Parathyroid adenoma (tissue), 2 donors: Measurements from ENCODE around the gene P2RX3.
A peak's percentile ranks its signal among the peaks of the same experiment; 100 is the strongest.

ENCODE experiments used
- H2AFZ ChIP-seq: fragments of 300-600 bp; sonication (generic); one replicate; pipeline ENCODE4 v1.7.0; 2017; ENCODE audit warnings: antibody characterized with exemption, mild to moderate bottlenecking
- H3K27ac ChIP-seq: fragments of 300-600 bp; sonication (generic); one replicate; pipeline ENCODE4 v1.7.0; 2017
- H3K27me3 ChIP-seq: fragments of 300-600 bp; sonication (generic); one replicate; pipeline ENCODE4 v1.7.0; 2017; ENCODE audit warnings: low read length; ENCODE audit not compliant: control insufficient read depth, insufficient read depth
- H3K36me3 ChIP-seq: fragments of 300-600 bp; sonication (generic); one replicate; pipeline ENCODE4 v1.7.0; 2017; ENCODE audit warnings: low read length; ENCODE audit not compliant: control insufficient read depth, insufficient read depth
- H3K4me1 ChIP-seq: fragments of 300-600 bp; sonication (generic); one replicate; pipeline ENCODE4 v1.7.0; 2017; ENCODE audit warnings: control low read depth
- H3K4me2 ChIP-seq: fragments of 300-600 bp; sonication (generic); one replicate; pipeline ENCODE4 v1.7.0; 2017; ENCODE audit warnings: low read length
- H3K4me3 ChIP-seq: fragments of 300-600 bp; sonication (generic); one replicate; pipeline ENCODE4 v1.7.0; 2017; ENCODE audit warnings: low read depth, low read length
- H3K79me2 ChIP-seq: fragments of 300-600 bp; sonication (generic); one replicate; pipeline ENCODE4 v1.7.0; 2017; ENCODE audit warnings: control low read depth
- H3K9ac ChIP-seq: fragments of 300-600 bp; sonication (generic); one replicate; pipeline ENCODE4 v1.7.0; 2017; ENCODE audit warnings: mild to moderate bottlenecking
- H3K9me3 ChIP-seq: fragments of 300-600 bp; sonication (generic); one replicate; pipeline ENCODE4 v1.7.0; 2017; ENCODE audit warnings: low read length; ENCODE audit not compliant: control insufficient read depth
- CTCF ChIP-seq: fragments of 300-600 bp; sonication (generic); IDR thresholded peaks from one replicate; pipeline ENCODE4 v1.7.0; 2017; ENCODE audit warnings: antibody characterized with exemption, mild to moderate bottlenecking
- donor health status: primary hyperparathyroidism.

Gene P2RX3

GRCh38 chr11:57347336-57347735 is 9.2 kb downstream of the P2RX3 start:
- Histone ChIP-seq H3K9me3 (no peaks in the 10 kb centered on the region), H2AFZ (no peak overlapping the region), H3K79me2 (no peaks in the 10 kb centered on the region), H3K36me3 (no peaks in the 10 kb centered on the region), H3K4me1 (no peaks in the 10 kb centered on the region), H3K4me2 (no peak overlapping the region), H3K27ac (no peak overlapping the region), H3K4me3 (no peak overlapping the region), H3K27me3 (no peaks in the 10 kb centered on the region), H3K9ac (no peak overlapping the region)
- TF ChIP-seq CTCF: no peak

DNA sequence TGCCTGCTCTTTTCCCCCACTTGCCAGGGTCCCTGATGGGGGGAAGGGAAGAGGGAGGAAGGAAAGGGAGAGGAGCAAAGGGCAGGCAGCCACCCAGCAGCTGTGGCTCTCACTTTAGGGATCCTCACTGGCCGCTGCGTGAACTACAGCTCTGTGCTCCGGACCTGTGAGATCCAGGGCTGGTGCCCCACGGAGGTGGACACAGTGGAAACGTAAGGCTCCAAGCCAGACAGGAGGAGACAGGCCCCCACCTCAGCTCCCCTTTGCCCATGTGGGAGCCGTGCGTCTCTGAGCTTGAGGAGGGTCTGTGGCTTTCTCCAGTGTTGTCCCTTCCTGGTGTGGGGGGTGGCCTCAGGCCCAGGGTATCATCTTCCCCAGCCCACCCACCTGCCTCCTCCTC is 9.9 kb downstream of the P2RX3 start:
- H3K9me3 ChIP-seq: no peaks in the 10 kb centered on the region
- no peak overlapping the region for H3K9ac ChIP-seq
- H3K79me2 ChIP-seq: no peaks in the 10 kb centered on the region
- no peaks in the 10 kb centered on the region for H3K27me3 ChIP-seq
- H3K36me3 ChIP-seq: no peaks in the 10 kb centered on the region
- no peak overlapping the region for H3K27ac ChIP-seq
- no peak overlapping the region for H2AFZ ChIP-seq
- no peak for TF ChIP-seq CTCF
- no peaks in the 10 kb centered on the region for H3K4me1 ChIP-seq
- no peak overlapping the region for H3K4me3 ChIP-seq
- no peak overlapping the region for H3K4me2 ChIP-seq

DNA sequence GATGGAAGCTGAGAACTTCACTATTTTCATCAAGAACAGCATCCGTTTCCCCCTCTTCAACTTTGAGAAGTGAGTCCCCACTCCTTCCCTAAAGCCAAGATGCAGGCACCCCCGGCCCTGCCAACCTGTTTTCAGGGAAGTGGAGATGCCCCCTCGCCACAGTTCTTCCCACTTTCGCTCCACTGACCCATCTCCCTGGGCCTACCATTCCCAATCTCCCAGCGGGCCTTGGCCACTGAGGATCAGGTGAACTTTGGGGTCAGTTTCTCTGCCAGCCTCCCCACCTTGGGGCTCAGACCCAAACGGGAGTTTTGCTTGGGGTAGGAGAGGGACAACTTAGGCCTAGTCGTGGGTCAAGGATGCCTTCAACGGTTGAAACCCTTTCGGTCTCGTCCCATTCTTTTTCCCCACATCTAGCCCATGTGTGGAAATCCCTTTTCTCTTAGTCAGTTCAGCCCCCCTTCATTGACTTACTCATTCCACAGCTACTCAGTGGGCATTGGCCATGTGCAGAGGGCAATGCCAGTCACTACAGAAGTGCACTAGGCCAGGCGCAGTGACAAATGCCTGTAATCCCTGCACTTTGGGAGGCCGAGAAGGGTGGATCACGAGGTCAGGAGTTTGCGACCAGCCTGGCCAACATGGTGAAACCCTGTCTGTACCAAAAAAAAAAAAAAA is 10.6 kb downstream of the P2RX3 start:
- H3K4me3 ChIP-seq: no peak overlapping the region
- no peaks in the 10 kb centered on the region for H3K79me2 ChIP-seq
- no peak overlapping the region for H3K27ac ChIP-seq
- H3K9me3 ChIP-seq: no peaks in the 10 kb centered on the region
- H3K36me3 ChIP-seq: no peaks in the 10 kb centered on the region
- H2AFZ ChIP-seq: no peak overlapping the region
- no peak overlapping the region for H3K4me2 ChIP-seq
- no peaks in the 10 kb centered on the region for H3K4me1 ChIP-seq
- no peaks in the 10 kb centered on the region for H3K27me3 ChIP-seq
- no peak for TF ChIP-seq CTCF
- H3K9ac ChIP-seq: no peak overlapping the region

DNA sequence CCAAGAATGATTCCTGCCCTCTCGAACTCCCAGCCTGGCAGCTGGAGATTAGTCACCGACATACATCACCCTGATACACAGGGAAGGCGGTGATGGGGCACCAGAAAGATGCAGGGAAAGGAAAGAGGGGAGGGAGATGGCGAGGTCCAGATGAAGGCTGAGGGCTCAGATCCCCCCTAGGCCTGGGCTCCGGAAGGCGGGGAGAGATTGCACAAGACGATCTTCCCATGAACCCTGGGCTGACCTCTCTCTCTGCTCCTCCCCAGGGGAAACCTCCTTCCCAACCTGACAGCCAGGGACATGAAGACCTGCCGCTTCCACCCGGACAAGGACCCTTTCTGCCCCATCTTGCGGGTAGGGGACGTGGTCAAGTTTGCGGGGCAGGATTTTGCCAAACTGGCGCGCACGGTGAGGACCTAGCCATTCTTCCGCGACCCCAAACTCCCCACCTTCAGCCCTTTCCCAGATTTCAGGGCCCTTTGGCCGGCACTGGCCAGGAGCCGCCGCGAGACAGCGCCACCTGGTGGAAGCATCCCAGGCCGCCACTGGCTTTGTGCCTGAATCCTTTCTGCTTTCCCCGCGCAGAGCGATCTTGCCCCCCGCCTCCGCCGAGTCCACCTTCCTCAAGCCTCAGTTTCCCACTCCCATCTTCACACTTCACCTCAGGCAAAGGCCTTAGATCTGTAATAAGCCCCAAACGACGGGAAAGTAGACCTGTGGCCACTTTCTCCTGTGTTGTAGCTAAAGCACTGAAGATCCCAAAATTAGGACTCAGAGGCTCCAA is 11.5 kb downstream of the P2RX3 start:
- no peaks in the 10 kb centered on the region for H3K79me2 ChIP-seq
- H3K9me3 ChIP-seq: no peaks in the 10 kb centered on the region
- peak; percentile 64 for TF ChIP-seq CTCF
- no peak overlapping the region for H3K4me2 ChIP-seq
- peak overlapping the region; percentile 16 for H2AFZ ChIP-seq
- H3K36me3 ChIP-seq: no peaks in the 10 kb centered on the region
- no peaks in the 10 kb centered on the region for H3K27me3 ChIP-seq
- H3K27ac ChIP-seq: no peak overlapping the region
- no peak overlapping the region for H3K9ac ChIP-seq
- no peaks in the 10 kb centered on the region for H3K4me1 ChIP-seq
- no peak overlapping the region for H3K4me3 ChIP-seq
